Measurements from ENCODE around the gene TMEM184A. TPM values are rescaled to one million over a fixed set of nuclear protein-coding genes. Genes with fewer than 3 reads are reported as not detected.
"Not testable (repeated sequence)": the region's sequence is repeated elsewhere in the genome, so short reads cannot be mapped to it uniquely, and the experiment has no call there.

TMEM184A gene
- total RNA-seq, 4 donors from 2014 or later = 0.23 to 0.42 TPM; not detected in 2

GRCh38 chr7:1516586-1517251, 39.3 kb downstream of the TMEM184A start:
- peaks cover 10 to 26% (median 14%) of the 10 kb centered on the region in 4 donors for H3K4me1 ChIP-seq
- no peak overlapping the region for H3K27ac ChIP-seq (replicated peaks in 1 of 4)
- no peaks in the 10 kb centered on the region for H3K9me3 ChIP-seq
- no peak overlapping the region for H3K4me3 ChIP-seq
- DNase-seq (ENCODE audit: extremely low spot score) = no peak
- intact Hi-C loops (cut with DNase I) = no loop called here
- no peaks in the 10 kb centered on the region for H3K36me3 ChIP-seq
- WGBS = 77% methylated on average over 13 of the region's 18 CpGs
- TF ChIP-seq EP300 (IDR thresholded peaks at IDR 0.05) (no peak), CTCF (IDR thresholded peaks at IDR 0.05) (no peak), POLR2A (IDR thresholded peaks at IDR 0.05; ENCODE audit: low read depth) (no peak), POLR2AphosphoS5 (IDR thresholded peaks at IDR 0.05) (no peak)
- H3K27me3 ChIP-seq = peaks cover 0 to 40% (median 0%) of the 10 kb centered on the region in 4 donors

DNA sequence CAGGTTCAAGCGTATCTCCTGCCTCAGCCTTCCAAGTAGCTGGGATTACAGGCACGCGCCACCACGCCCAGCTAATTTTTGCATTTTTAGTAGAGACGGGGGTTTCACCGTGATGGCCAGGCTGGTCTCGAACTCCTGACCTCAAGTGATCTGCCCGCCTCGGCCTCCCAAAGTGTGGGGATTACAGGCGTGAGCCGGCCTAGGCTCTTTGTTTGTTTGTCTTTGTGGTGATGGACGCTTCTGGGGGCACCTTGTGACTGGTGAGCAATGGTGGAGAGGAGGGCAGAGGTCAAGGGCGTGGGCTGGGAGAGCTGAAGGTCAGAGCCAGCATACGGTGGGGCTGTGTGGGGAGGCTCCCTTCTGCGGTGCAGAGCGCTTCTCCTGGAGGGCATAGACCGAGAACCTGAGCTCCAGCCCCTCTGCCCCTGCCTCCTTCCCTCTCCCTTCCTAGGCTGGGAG, 40.5 kb downstream of the TMEM184A start:
- intact Hi-C loops (cut with DNase I); DNase-seq (ENCODE audit: extremely low spot score); H3K36me3 ChIP-seq; H3K9me3 ChIP-seq; H3K27ac ChIP-seq (replicated peaks in 1 of 4); H3K4me3 ChIP-seq: not testable (repeated sequence)
- Histone ChIP-seq H3K27me3 (peaks cover 0 to 40% (median 0%) of the 10 kb centered on the region in 4 donors), H3K4me1 (peaks cover 10 to 26% (median 14%) of the 10 kb centered on the region in 4 donors)
- 83% methylated on average over 8 of the region's 17 CpGs for WGBS

GRCh38 chr7:1514995-1515401, 41.0 kb downstream of the TMEM184A start:
- intact Hi-C loops (cut with DNase I) = no loop called here
- WGBS = 73% methylated on average over 4 of the region's 4 CpGs
- H3K27ac ChIP-seq (replicated peaks in 1 of 4) = no peak overlapping the region
- DNase-seq (ENCODE audit: extremely low spot score) = no peak
- H3K9me3 ChIP-seq = no peaks in the 10 kb centered on the region
- H3K4me1 ChIP-seq = peaks cover 10 to 26% (median 14%) of the 10 kb centered on the region in 4 donors
- TF ChIP-seq CTCF (IDR thresholded peaks at IDR 0.05) = no peak
- TF ChIP-seq POLR2AphosphoS5 (IDR thresholded peaks at IDR 0.05) = no peak
- no peak for TF ChIP-seq POLR2A (IDR thresholded peaks at IDR 0.05; ENCODE audit: low read depth)
- TF ChIP-seq EP300 (IDR thresholded peaks at IDR 0.05) = no peak
- peaks cover 0 to 40% (median 0%) of the 10 kb centered on the region in 4 donors for H3K27me3 ChIP-seq
- no peak overlapping the region for H3K4me3 ChIP-seq
- H3K36me3 ChIP-seq = no peaks in the 10 kb centered on the region

GRCh38 chr7:1514407-1514806, 41.6 kb downstream of the TMEM184A start:
- DNase-seq (ENCODE audit: extremely low spot score) = no peak
- TF ChIP-seq EP300 (IDR thresholded peaks at IDR 0.05) (no peak), CTCF (IDR thresholded peaks at IDR 0.05) (no peak), POLR2A (IDR thresholded peaks at IDR 0.05; ENCODE audit: low read depth) (no peak), POLR2AphosphoS5 (IDR thresholded peaks at IDR 0.05) (no peak)
- intact Hi-C loops (cut with DNase I) = no loop called here
- Histone ChIP-seq H3K36me3 (no peaks in the 10 kb centered on the region), H3K27me3 (peaks cover 0 to 40% (median 0%) of the 10 kb centered on the region in 4 donors), H3K9me3 (no peaks in the 10 kb centered on the region), H3K4me3 (no peak overlapping the region), H3K27ac (replicated peaks in 1 of 4) (peak overlapping the region in 2 of 4 donors; percentile 77), H3K4me1 (peaks cover 10 to 26% (median 14%) of the 10 kb centered on the region in 4 donors)
- WGBS = 85% methylated on average over 12 of the region's 12 CpGs

GRCh38 chr7:1513657-1514095, 42.3 kb downstream of the TMEM184A start:
- H3K4me1 ChIP-seq = peaks cover 10 to 26% (median 14%) of the 10 kb centered on the region in 4 donors
- 25% methylated on average over 19 of the region's 20 CpGs for WGBS
- intact Hi-C loops (cut with DNase I) = no loop called here
- peak overlapping the region in 3 of 4 donors; percentile 15 to 35 (median 20) for H3K4me3 ChIP-seq
- no peaks in the 10 kb centered on the region for H3K9me3 ChIP-seq
- no peak for TF ChIP-seq EP300 (IDR thresholded peaks at IDR 0.05)
- TF ChIP-seq POLR2AphosphoS5 (IDR thresholded peaks at IDR 0.05) = peak in 1 of 2 donors; percentile 58
- TF ChIP-seq CTCF (IDR thresholded peaks at IDR 0.05) = no peak
- H3K27ac ChIP-seq (replicated peaks in 1 of 4) = peak overlapping the region; percentile 72 to 77 (median 76)
- peaks cover 0 to 40% (median 0%) of the 10 kb centered on the region in 4 donors for H3K27me3 ChIP-seq
- no peak for DNase-seq (ENCODE audit: extremely low spot score)
- no peaks in the 10 kb centered on the region for H3K36me3 ChIP-seq

All from esophagus muscularis mucosa (tissue), 4 donors.